ENCODE data around the gene LYST.

- no peak for TF ChIP-seq SIN3A (IDR thresholded peaks at IDR 0.05; ENCODE audit: borderline replicate concordance, insufficient read depth, low read length)
- no peak for TF ChIP-seq POLR2AphosphoS5 (IDR thresholded peaks at IDR 0.05; ENCODE audit: low read depth, low read length)
- no peak for TF ChIP-seq REST (IDR thresholded peaks at IDR 0.05; ENCODE audit: insufficient read depth in 1 of 2, low read depth in 2 of 2, low read length in 2 of 2)
Observed at GRCh38 chr1:235867903-235868469, 1.3 kb upstream of the LYST start.

Data from PFSK-1 (cell line).